ENCODE measurements around the gene VAT1L. TPM values are rescaled to one million over a fixed set of nuclear protein-coding genes. Genes with fewer than 3 reads are reported as not detected.

The VAT1L gene
- total and polyA plus RNA-seq, 2 donors (not counting 1 experiment from before 2014, with no cell fraction given), result 17.9 to 86.9 TPM

GRCh38 chr16:77761204-77761603 lies 27.2 kb upstream of the VAT1L start:
- no peaks in the 10 kb centered on the region for H3K9me3 ChIP-seq (ENCODE audit: control insufficient read depth, insufficient read depth, low read depth, low read length)
- no peaks in the 10 kb centered on the region for H3K36me3 ChIP-seq (ENCODE audit: control insufficient read depth, insufficient read depth, low read length)
- TF ChIP-seq EZH2 (IDR thresholded peaks at IDR 0.05; ENCODE audit: low read length, missing control alignments) (no peak), CTCF (conservative IDR thresholded peaks at IDR 0.05 in 1 of 2, IDR thresholded peaks at IDR 0.05 in 1 of 2; ENCODE audit: low read depth in 1 of 2, low read length in 2 of 2) (no peak)
- no peaks in the 10 kb centered on the region for H3K79me2 ChIP-seq (ENCODE audit: control insufficient read depth, insufficient read depth, low read length)
- H3K4me1 ChIP-seq (ENCODE audit: control insufficient read depth, extremely low read depth, insufficient read depth, low read length), result no peaks in the 10 kb centered on the region
- H3K27ac ChIP-seq (ENCODE audit: insufficient read depth, low read length), result no peak overlapping the region
- H3K4me3 ChIP-seq (replicated peaks in 1 of 4; ENCODE audit: control extremely low read depth in 1 of 4, insufficient read depth in 1 of 4, low read depth in 3 of 4, low read length in 4 of 4), result no peak overlapping the region
- DNase-seq (ENCODE audit: low read depth in 2 of 2), result no peak
- H3K4me2 ChIP-seq (ENCODE audit: extremely low read depth, insufficient read depth, low read length), result no peak overlapping the region
- no peak overlapping the region for H3K9ac ChIP-seq (ENCODE audit: insufficient read depth, low read length)
- H2AFZ ChIP-seq (ENCODE audit: low read length), result no peak overlapping the region
- no peaks in the 10 kb centered on the region for H3K27me3 ChIP-seq (ENCODE audit: control insufficient read depth, insufficient read depth, low read length)
- H4K20me1 ChIP-seq (ENCODE audit: control insufficient read depth, extremely low read depth, insufficient read depth, low read length), result no peaks in the 10 kb centered on the region

- H2AFZ ChIP-seq (ENCODE audit: low read length), result no peak overlapping the region
- H3K4me2 ChIP-seq (ENCODE audit: extremely low read depth, insufficient read depth, low read length), result no peak overlapping the region
- H3K4me1 ChIP-seq (ENCODE audit: control insufficient read depth, extremely low read depth, insufficient read depth, low read length), result no peaks in the 10 kb centered on the region
- no peaks in the 10 kb centered on the region for H4K20me1 ChIP-seq (ENCODE audit: control insufficient read depth, extremely low read depth, insufficient read depth, low read length)
- H3K27ac ChIP-seq (ENCODE audit: insufficient read depth, low read length), result no peak overlapping the region
- peak in 1 of 2 donors; percentile 12 for DNase-seq (ENCODE audit: low read depth in 2 of 2)
- no peaks in the 10 kb centered on the region for H3K36me3 ChIP-seq (ENCODE audit: control insufficient read depth, insufficient read depth, low read length)
- H3K27me3 ChIP-seq (ENCODE audit: control insufficient read depth, insufficient read depth, low read length), result no peaks in the 10 kb centered on the region
- H3K4me3 ChIP-seq (replicated peaks in 1 of 4; ENCODE audit: control extremely low read depth in 1 of 4, insufficient read depth in 1 of 4, low read depth in 3 of 4, low read length in 4 of 4), result no peak overlapping the region
- H3K9me3 ChIP-seq (ENCODE audit: control insufficient read depth, insufficient read depth, low read depth, low read length), result no peaks in the 10 kb centered on the region
- no peak overlapping the region for H3K9ac ChIP-seq (ENCODE audit: insufficient read depth, low read length)
- H3K79me2 ChIP-seq (ENCODE audit: control insufficient read depth, insufficient read depth, low read length), result no peaks in the 10 kb centered on the region
- TF ChIP-seq CTCF (conservative IDR thresholded peaks at IDR 0.05 in 1 of 2, IDR thresholded peaks at IDR 0.05 in 1 of 2; ENCODE audit: low read depth in 1 of 2, low read length in 2 of 2) (no peak), EZH2 (IDR thresholded peaks at IDR 0.05; ENCODE audit: low read length, missing control alignments) (no peak)
Measured at GRCh38 chr16:77762262-77762661, 26.1 kb upstream of the VAT1L start.

- no peak overlapping the region for H3K4me3 ChIP-seq (replicated peaks in 1 of 4; ENCODE audit: control extremely low read depth in 1 of 4, insufficient read depth in 1 of 4, low read depth in 3 of 4, low read length in 4 of 4)
- no peaks in the 10 kb centered on the region for H3K36me3 ChIP-seq (ENCODE audit: control insufficient read depth, insufficient read depth, low read length)
- no peak overlapping the region for H3K27ac ChIP-seq (ENCODE audit: insufficient read depth, low read length)
- TF ChIP-seq EZH2 (IDR thresholded peaks at IDR 0.05; ENCODE audit: low read length, missing control alignments) (no peak), CTCF (conservative IDR thresholded peaks at IDR 0.05 in 1 of 2, IDR thresholded peaks at IDR 0.05 in 1 of 2; ENCODE audit: low read depth in 1 of 2, low read length in 2 of 2) (no peak)
- no peak overlapping the region for H2AFZ ChIP-seq (ENCODE audit: low read length)
- H3K4me1 ChIP-seq (ENCODE audit: control insufficient read depth, extremely low read depth, insufficient read depth, low read length), result no peaks in the 10 kb centered on the region
- no peaks in the 10 kb centered on the region for H3K79me2 ChIP-seq (ENCODE audit: control insufficient read depth, insufficient read depth, low read length)
- no peaks in the 10 kb centered on the region for H3K9me3 ChIP-seq (ENCODE audit: control insufficient read depth, insufficient read depth, low read depth, low read length)
- peak in 1 of 2 donors; percentile 49 for DNase-seq (ENCODE audit: low read depth in 2 of 2)
- no peak overlapping the region for H3K9ac ChIP-seq (ENCODE audit: insufficient read depth, low read length)
- H3K27me3 ChIP-seq (ENCODE audit: control insufficient read depth, insufficient read depth, low read length), result no peaks in the 10 kb centered on the region
- H3K4me2 ChIP-seq (ENCODE audit: extremely low read depth, insufficient read depth, low read length), result no peak overlapping the region
- no peaks in the 10 kb centered on the region for H4K20me1 ChIP-seq (ENCODE audit: control insufficient read depth, extremely low read depth, insufficient read depth, low read length)
Measured at GRCh38 chr16:77763994-77764393, 24.4 kb upstream of the VAT1L start.
